Mucosa of stomach (tissue), 1 donor: ENCODE measurements around the gene TMEM205.

Experiments used
- H3K27me3 ChIP-seq: one replicate; pipeline ENCODE4 v1.7.0; 2013; ENCODE audit warnings: mild to moderate bottlenecking, low read length; ENCODE audit not compliant: control insufficient read depth, insufficient read depth
- H3K36me3 ChIP-seq: one replicate; pipeline ENCODE4 v1.7.0; 2013; ENCODE audit warnings: low read length; ENCODE audit not compliant: control insufficient read depth, insufficient read depth
- H3K4me1 ChIP-seq: one replicate; pipeline ENCODE4 v1.7.0; 2013; ENCODE audit warnings: mild to moderate bottlenecking, low read length; ENCODE audit not compliant: control insufficient read depth, insufficient read depth
- H3K4me3 ChIP-seq: one replicate; pipeline ENCODE4 v1.7.0; 2013; ENCODE audit warnings: low read length
- H3K9ac ChIP-seq: one replicate; pipeline ENCODE4 v1.7.0; 2013; ENCODE audit warnings: mild to moderate bottlenecking, low read length, moderate library complexity
- H3K9me3 ChIP-seq: one replicate; pipeline ENCODE4 v1.7.0; 2013; ENCODE audit warnings: mild to moderate bottlenecking, low read length, moderate library complexity; ENCODE audit not compliant: control insufficient read depth
- donor health status: Pancreatic carcinoma.

The TMEM205 gene

DNA sequence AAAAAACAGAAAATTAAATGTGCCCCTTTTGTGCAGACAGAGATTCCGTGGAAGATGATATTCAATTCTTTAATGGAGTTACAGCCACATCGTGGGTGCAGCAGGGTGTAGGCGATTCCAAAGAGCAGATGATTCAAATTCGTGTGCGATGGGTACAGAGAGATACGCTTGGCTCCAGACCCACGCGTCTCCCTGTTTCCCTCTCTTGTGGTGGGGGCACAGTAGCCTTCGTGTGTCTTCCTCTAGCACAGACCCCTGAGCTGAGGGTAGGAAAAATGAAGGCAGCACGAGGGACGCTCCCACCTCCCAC lies 45.3 kb downstream of the TMEM205 start:
- no peaks in the 10 kb centered on the region for H3K4me1 ChIP-seq
- no peak overlapping the region for H3K9ac ChIP-seq
- no peaks in the 10 kb centered on the region for H3K27me3 ChIP-seq
- H3K9me3 ChIP-seq = no peaks in the 10 kb centered on the region
- no peak overlapping the region for H3K4me3 ChIP-seq
- H3K36me3 ChIP-seq = no peaks in the 10 kb centered on the region

DNA sequence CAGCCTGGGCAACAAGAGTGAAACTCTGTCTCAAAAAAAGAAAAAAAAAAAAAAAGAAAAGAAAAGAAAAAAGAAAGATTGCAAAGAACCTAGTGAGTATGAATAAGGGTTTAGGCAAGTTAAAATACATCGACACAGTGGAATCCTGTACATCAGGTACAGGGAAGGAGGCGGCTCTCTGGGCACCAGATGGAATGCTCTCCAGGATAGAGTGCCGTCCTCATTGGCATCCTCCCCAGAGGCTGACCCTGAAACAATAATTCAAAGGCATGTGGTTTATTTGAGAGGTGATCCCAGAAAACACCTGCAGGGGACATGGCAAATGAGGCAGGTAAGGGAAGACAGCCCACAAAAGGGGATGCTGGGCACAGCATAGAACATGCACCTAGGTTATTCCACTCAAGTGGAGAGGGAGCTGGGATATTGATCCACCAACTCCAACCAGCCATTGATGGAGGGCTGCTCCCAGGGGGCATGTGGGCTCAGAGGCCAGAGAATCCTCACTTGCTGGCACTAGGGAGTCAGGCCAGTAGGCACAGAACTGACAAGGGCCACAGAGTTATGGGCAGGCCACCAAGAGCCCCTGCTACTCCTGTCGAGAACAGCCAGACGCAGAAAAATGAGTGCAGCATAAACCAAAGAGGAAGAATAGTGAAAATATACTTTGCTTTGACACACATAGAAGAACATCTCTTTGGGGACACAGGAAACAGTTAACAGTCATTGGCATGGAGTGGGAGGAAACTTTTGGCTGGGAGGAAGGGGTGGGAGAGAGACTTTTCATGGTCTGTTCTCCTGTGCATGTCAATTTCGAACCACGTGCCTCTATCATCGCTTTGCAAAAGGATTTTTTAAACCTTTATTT lies 45.9 kb downstream of the TMEM205 start:
- Histone ChIP-seq H3K9ac (no peak overlapping the region), H3K36me3 (no peaks in the 10 kb centered on the region), H3K4me1 (peaks cover 4% of the 10 kb centered on the region), H3K4me3 (no peak overlapping the region), H3K27me3 (no peaks in the 10 kb centered on the region), H3K9me3 (no peaks in the 10 kb centered on the region)

DNA sequence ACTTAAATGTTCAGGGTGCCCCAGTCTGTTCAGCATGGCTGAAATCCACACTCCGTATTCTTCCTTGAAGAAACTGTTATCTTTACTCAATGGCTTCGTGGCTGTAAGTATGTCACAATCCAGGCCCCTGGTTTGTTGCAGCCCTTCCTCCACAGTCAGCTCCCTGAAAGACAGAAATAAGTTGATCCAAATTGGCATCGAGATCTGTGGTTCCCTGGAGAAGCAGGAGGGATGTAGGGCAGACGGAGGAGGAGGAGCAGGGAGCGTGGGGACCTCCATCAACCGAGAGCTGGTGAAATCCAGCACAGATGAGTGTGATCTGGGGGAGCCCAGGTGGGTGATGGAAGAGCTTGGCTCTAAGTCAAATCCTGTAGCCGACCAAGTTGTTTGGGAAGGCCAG lies 49.8 kb downstream of the TMEM205 start:
- peaks cover 4% of the 10 kb centered on the region for H3K4me1 ChIP-seq
- H3K9me3 ChIP-seq = no peaks in the 10 kb centered on the region
- no peaks in the 10 kb centered on the region for H3K36me3 ChIP-seq
- H3K27me3 ChIP-seq = no peaks in the 10 kb centered on the region
- H3K4me3 ChIP-seq = no peak overlapping the region
- H3K9ac ChIP-seq = no peak overlapping the region

DNA sequence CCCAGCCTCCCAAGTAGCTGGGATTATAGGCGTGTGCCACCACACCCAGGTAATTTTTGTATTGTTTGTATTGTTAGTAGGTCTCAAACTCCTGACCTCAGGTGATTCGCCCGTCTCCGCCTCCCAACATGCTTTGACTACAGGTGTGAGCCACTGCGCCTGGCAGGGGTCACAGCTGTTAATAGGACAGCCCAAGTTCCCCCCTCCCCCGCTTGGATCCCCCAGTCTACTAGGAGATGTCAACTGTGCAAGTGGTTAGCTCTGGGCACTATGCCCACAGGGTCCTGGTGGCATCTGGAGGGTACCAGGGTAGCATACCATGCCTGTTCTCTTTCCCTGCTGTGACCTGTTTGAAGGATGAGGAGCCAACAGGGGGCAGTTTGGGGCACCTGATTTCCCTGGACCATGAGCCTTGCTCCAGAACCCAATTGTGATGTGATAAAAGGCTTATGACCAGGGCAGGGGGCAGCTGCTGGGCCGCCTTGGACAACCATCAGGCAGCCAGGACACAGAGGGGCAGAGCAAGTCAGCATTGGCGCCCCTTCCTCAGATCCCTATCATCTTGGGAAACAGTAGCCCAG lies 50.3 kb downstream of the TMEM205 start, which contains the start of gene TSPAN16:
TSS of gene TSPAN16 (plus strand) at position 496 of the 581 bp plus-strand sequence. CDS start 138 bp downstream, outside the sequence.
- H3K4me3 ChIP-seq = no peak within 1 kb of the TSS
- H3K36me3 ChIP-seq = no peaks in the 10 kb centered on the region
- no peaks in the 10 kb centered on the region for H3K9me3 ChIP-seq
- peaks cover 4% of the 10 kb centered on the region for H3K4me1 ChIP-seq
- H3K9ac ChIP-seq = no peak within 1 kb of the TSS
- no peaks in the 10 kb centered on the region for H3K27me3 ChIP-seq

DNA sequence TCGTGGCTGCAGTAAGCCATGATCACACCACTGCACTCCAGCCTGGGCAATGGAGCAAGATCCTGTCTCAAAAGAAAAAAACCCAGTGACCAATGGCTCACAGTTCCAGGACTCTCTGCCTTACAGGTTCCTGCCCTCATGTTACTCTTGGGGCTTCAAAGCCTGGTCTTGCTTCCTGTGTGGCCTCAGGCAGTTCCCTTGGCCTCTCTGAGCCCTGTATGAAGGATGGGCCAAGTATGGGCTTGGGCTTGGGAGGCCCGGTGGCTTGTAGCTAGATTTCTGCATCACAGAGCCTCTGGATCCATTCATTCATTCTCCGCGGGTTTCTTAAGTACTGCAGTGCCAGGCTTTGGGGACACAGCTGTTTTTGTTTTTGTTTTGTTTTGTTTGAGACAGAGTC lies 50.9 kb downstream of the TMEM205 start:
- H3K27me3 ChIP-seq = no peaks in the 10 kb centered on the region
- H3K4me1 ChIP-seq = peaks cover 4% of the 10 kb centered on the region
- no peaks in the 10 kb centered on the region for H3K9me3 ChIP-seq
- H3K36me3 ChIP-seq = no peaks in the 10 kb centered on the region
- no peak overlapping the region for H3K4me3 ChIP-seq
- H3K9ac ChIP-seq = no peak overlapping the region

DNA sequence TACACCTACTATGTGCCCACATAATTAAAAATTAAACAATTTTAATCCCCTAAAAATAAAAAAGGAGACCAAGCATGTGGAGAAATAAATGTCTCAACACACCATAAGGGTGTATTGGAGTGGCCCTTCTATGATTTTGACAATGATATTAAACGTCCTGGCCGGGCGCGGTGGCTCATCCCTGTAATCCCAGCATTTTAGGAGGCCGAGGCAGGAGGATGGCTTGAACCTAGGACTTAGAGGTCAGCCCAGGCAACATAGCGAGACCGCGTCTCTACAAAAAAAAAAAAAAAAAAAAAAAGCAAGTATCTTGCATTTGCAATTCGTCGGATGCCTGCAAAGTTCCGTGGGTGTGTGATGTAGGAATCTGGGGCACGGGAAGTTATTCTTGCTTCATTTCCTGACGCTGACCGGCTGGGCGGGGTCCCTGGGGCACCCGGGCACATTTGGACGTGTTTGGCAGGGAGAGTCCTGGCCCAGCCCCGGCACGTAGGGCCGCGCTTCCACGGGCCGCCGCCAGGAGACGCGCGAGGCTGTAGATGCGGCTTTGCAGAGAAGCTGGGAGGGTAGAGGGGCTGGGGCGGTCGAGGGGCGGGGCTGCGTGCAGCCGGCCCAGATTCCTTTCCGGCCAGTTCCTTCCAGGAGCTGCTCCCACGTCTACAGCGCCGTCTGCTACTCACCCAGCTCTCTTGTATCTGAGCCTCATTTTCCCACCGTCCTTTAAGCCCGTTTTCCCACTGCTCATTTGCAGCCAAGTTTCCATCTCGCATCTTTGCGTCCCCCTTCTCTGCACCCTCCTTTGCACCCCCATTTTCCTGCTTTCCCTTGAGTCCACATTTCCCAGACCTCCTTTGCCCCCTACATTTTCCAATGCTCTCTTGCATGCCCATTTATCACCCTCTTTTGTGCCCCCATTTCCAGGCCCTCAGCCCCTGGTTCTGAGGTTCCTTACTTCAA lies 52.4 kb downstream of the TMEM205 start:
- peaks cover 4% of the 10 kb centered on the region for H3K4me1 ChIP-seq
- peak overlapping the region; percentile 4 for H3K4me3 ChIP-seq
- H3K9ac ChIP-seq = peak overlapping the region; percentile 50
- H3K36me3 ChIP-seq = no peaks in the 10 kb centered on the region
- H3K27me3 ChIP-seq = no peaks in the 10 kb centered on the region
- no peaks in the 10 kb centered on the region for H3K9me3 ChIP-seq
